Islet precursor cell (in vitro differentiated cells): ENCODE results near the gene SHROOM2.
"Not testable (repeated sequence)": the region's sequence is repeated elsewhere in the genome, so short reads cannot be mapped to it uniquely, and the experiment has no call there.

ENCODE experiments used
- DNase-seq: peaks from one replicate; pipeline ENCODE4 v3.0.0-alpha.2; 2018

Gene SHROOM2

GRCh38 chrX:9832811-9833210 lies 46.6 kb downstream of the SHROOM2 start:
- DNase-seq, result no peak

GRCh38 chrX:9835585-9836210 lies 49.5 kb downstream of the SHROOM2 start:
- DNase-seq, result no peak

GRCh38 chrX:9842541-9842940 lies 56.3 kb downstream of the SHROOM2 start:
- peak; percentile 98 for DNase-seq

- no peak for DNase-seq
These were observed 58.8 kb downstream of the SHROOM2 start for GRCh38 chrX:9844936-9845577.

GRCh38 chrX:9845578-9845952 lies 59.3 kb downstream of the SHROOM2 start:
- no peak for DNase-seq

- DNase-seq, result no peak
These were observed 60.4 kb downstream of the SHROOM2 start for GRCh38 chrX:9846631-9847030.

- peak; percentile 72 for DNase-seq
These were observed 60.8 kb downstream of the SHROOM2 start for GRCh38 chrX:9847071-9847470.

GRCh38 chrX:9848718-9849479 lies 62.7 kb downstream of the SHROOM2 start:
- DNase-seq, result no peak

GRCh38 chrX:9851890-9852289 lies 65.7 kb downstream of the SHROOM2 start:
- DNase-seq, result no peak

GRCh38 chrX:9853307-9853706 lies 67.1 kb downstream of the SHROOM2 start:
- peak; percentile 88 for DNase-seq

- no peak for DNase-seq
These were observed 69.5 kb downstream of the SHROOM2 start for GRCh38 chrX:9855561-9856283.

- DNase-seq, result no peak
These were observed 70.4 kb downstream of the SHROOM2 start for GRCh38 chrX:9856588-9856987.

GRCh38 chrX:9857575-9858474 lies 71.6 kb downstream of the SHROOM2 start:
- no peak for DNase-seq

GRCh38 chrX:9858684-9859083 lies 72.5 kb downstream of the SHROOM2 start:
- DNase-seq, result not testable (repeated sequence)

- DNase-seq, result no peak
These were observed 73.7 kb downstream of the SHROOM2 start for GRCh38 chrX:9859711-9860555.

- DNase-seq, result no peak
These were observed 74.6 kb downstream of the SHROOM2 start for GRCh38 chrX:9860826-9861225.

- DNase-seq, result no peak
These were observed 75.5 kb downstream of the SHROOM2 start for GRCh38 chrX:9861711-9862110.

GRCh38 chrX:9862525-9862924 lies 76.3 kb downstream of the SHROOM2 start:
- no peak for DNase-seq

GRCh38 chrX:9862953-9863352 lies 76.7 kb downstream of the SHROOM2 start:
- DNase-seq, result no peak

- no peak for DNase-seq
These were observed 77.8 kb downstream of the SHROOM2 start for GRCh38 chrX:9864011-9864410.

- DNase-seq, result no peak
These were observed 79.7 kb downstream of the SHROOM2 start for GRCh38 chrX:9865804-9866472.
